ENCODE measurements around the gene LRP3.

DNA sequence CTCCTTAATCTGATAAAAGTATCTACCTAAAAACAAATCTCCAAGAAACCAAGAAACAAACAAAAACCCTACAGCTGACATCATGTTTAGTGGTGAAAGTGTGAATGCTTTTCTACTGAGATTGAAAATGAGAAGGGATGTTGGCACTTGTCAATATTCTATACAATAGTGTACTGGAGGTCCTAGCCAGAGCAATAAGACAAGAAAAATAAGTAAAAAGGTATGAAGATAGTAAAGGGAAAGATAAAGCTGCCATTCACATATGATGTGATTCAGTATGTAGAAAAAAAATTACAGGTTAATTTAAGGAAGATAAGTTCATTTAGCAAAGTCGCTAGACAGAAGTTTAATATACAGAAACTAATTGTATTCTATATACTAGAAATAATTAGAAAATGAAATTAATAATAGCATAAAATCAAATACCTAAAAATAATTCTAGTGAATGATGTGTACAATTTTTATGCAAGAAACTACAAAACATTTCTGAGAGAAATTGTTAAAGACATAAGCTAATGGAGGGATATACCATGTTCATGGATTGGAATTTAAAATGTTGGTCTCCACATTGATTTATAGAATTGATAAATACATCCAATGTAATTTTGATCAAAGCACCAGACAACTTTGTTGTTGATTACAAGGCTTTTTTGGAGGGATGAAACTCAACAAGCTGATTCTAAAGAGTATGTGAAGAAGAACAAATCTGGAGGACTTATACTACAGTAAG is 33.9 kb downstream of the LRP3 start:
- TF ChIP-seq NANOG (IDR thresholded peaks at IDR 0.05; ENCODE audit: borderline replicate concordance) (no peak), ZNF114 (CRISPR knock-in tag; IDR thresholded peaks at IDR 0.05) (no peak)
- TF ChIP-seq, protein P1, sequence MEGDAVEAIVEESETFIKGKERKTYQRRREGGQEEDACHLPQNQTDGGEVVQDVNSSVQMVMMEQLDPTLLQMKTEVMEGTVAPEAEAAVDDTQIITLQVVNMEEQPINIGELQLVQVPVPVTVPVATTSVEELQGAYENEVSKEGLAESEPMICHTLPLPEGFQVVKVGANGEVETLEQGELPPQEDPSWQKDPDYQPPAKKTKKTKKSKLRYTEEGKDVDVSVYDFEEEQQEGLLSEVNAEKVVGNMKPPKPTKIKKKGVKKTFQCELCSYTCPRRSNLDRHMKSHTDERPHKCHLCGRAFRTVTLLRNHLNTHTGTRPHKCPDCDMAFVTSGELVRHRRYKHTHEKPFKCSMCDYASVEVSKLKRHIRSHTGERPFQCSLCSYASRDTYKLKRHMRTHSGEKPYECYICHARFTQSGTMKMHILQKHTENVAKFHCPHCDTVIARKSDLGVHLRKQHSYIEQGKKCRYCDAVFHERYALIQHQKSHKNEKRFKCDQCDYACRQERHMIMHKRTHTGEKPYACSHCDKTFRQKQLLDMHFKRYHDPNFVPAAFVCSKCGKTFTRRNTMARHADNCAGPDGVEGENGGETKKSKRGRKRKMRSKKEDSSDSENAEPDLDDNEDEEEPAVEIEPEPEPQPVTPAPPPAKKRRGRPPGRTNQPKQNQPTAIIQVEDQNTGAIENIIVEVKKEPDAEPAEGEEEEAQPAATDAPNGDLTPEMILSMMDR (conservative IDR thresholded peaks at IDR 0.05; ENCODE audit: low read depth in 2 of 2): no peak
